Mononuclear cell (primary cell): Measurements from ENCODE around the gene FOXR1. TPM values are rescaled to one million over a fixed set of nuclear protein-coding genes. Genes with fewer than 3 reads are reported as not detected.
"Not testable (repeated sequence)": the region's sequence is repeated elsewhere in the genome, so short reads cannot be mapped to it uniquely, and the experiment has no call there.

Source experiments
- H3K27me3 ChIP-seq: 2 replicates; pipeline ENCODE4 v1.6.0; 2011; ENCODE audit warnings: low read length, control low read depth; ENCODE audit not compliant: insufficient read depth
- H3K4me1 ChIP-seq: 2 replicates; pipeline ENCODE4 v1.5.1; 2011; ENCODE audit warnings: mild to moderate bottlenecking, low read length, control low read depth; ENCODE audit not compliant: insufficient read depth
- H3K4me3 ChIP-seq: 2 replicates; pipeline ENCODE4 v1.5.1; 2011; ENCODE audit warnings: mild to moderate bottlenecking, low read length, moderate library complexity
- H3K9me3 ChIP-seq: 2 replicates; pipeline ENCODE4 v1.5.1; 2011; ENCODE audit warnings: low read depth, mild to moderate bottlenecking, control low read depth, low read length
- total RNA-seq: library from RNA; depleted of rRNA; stranded (reverse); fragments of >200 nt; gene quantifications from one replicate; pipeline ENCODE4 v1.2.3, GENCODE V29; 2012

FOXR1 gene
- total RNA-seq, 1 donor = not detected

- H3K9me3 ChIP-seq = no peaks in the 10 kb centered on the region
- no peaks in the 10 kb centered on the region for H3K27me3 ChIP-seq
- peaks cover 26% of the 10 kb centered on the region for H3K4me1 ChIP-seq
- no peak overlapping the region for H3K4me3 ChIP-seq
Measured at GRCh38 chr11:119000906-119001305, 29.3 kb downstream of the FOXR1 start.

GRCh38 chr11:119006656-119007055 lies 35.1 kb downstream of the FOXR1 start:
- H3K27me3 ChIP-seq = no peaks in the 10 kb centered on the region
- no peaks in the 10 kb centered on the region for H3K4me1 ChIP-seq
- no peaks in the 10 kb centered on the region for H3K9me3 ChIP-seq
- H3K4me3 ChIP-seq = no peak overlapping the region

- Histone ChIP-seq H3K27me3 (no peaks in the 10 kb centered on the region), H3K9me3 (no peaks in the 10 kb centered on the region), H3K4me1 (peaks cover 10% of the 10 kb centered on the region), H3K4me3 (no peak overlapping the region)
Measured at GRCh38 chr11:119011476-119012053, 40.0 kb downstream of the FOXR1 start.

GRCh38 chr11:119012629-119013170 lies 41.1 kb downstream of the FOXR1 start:
- Histone ChIP-seq H3K4me3 (no peak overlapping the region), H3K4me1 (peaks cover 20% of the 10 kb centered on the region), H3K27me3 (no peaks in the 10 kb centered on the region), H3K9me3 (no peaks in the 10 kb centered on the region)

GRCh38 chr11:119014209-119014924 lies 42.8 kb downstream of the FOXR1 start:
- Histone ChIP-seq H3K9me3 (no peaks in the 10 kb centered on the region), H3K27me3 (no peaks in the 10 kb centered on the region), H3K4me3 (no peak overlapping the region), H3K4me1 (peaks cover 23% of the 10 kb centered on the region)

GRCh38 chr11:119015054-119015611 lies 43.6 kb downstream of the FOXR1 start:
- Histone ChIP-seq H3K4me1 (peaks cover 31% of the 10 kb centered on the region), H3K27me3 (no peaks in the 10 kb centered on the region), H3K4me3 (no peak overlapping the region), H3K9me3 (no peaks in the 10 kb centered on the region)

GRCh38 chr11:119016216-119017009 lies 44.9 kb downstream of the FOXR1 start:
- Histone ChIP-seq H3K4me3 (no peak overlapping the region), H3K27me3 (no peaks in the 10 kb centered on the region), H3K4me1 (peaks cover 35% of the 10 kb centered on the region), H3K9me3 (no peaks in the 10 kb centered on the region)

GRCh38 chr11:119017377-119017776 lies 45.8 kb downstream of the FOXR1 start:
- Histone ChIP-seq H3K4me1 (peaks cover 35% of the 10 kb centered on the region), H3K4me3 (peak overlapping the region; percentile 82)
- not testable (repeated sequence) for H3K27me3 ChIP-seq, H3K9me3 ChIP-seq

- peak within 1 kb of the TSS; percentile 82 for H3K4me3 ChIP-seq
Measured at GRCh38 chr11:119018074-119018938, 46.7 kb downstream of the FOXR1 start, which contains the start of the genes RPS25 and TRAPPC4. TSS of gene RPS25 (minus strand) at chr11:119018343. CDS start at chr11:119018284, 59 bp downstream. TSS of gene TRAPPC4 (plus strand) at chr11:119018766. CDS start at chr11:119018796, 30 bp downstream.

GRCh38 chr11:119019996-119020395 lies 48.4 kb downstream of the FOXR1 start:
- H3K4me1 ChIP-seq = peaks cover 35% of the 10 kb centered on the region
- H3K4me3 ChIP-seq = no peak overlapping the region
- H3K27me3 ChIP-seq = no peaks in the 10 kb centered on the region
- H3K9me3 ChIP-seq = no peaks in the 10 kb centered on the region

More at GRCh38 chr11:119018074-119018938, 46.7 kb downstream of the FOXR1 start, which contains the start of the genes RPS25 and TRAPPC4:
- Histone ChIP-seq H3K27me3 (no peaks in the 10 kb centered on the region), H3K4me1 (peaks cover 35% of the 10 kb centered on the region), H3K9me3 (no peaks in the 10 kb centered on the region)

GRCh38 chr11:119021631-119022030 lies 50.1 kb downstream of the FOXR1 start:
- no peaks in the 10 kb centered on the region for H3K9me3 ChIP-seq
- H3K4me1 ChIP-seq = peaks cover 25% of the 10 kb centered on the region
- H3K27me3 ChIP-seq = no peaks in the 10 kb centered on the region
- H3K4me3 ChIP-seq = no peak overlapping the region

- Histone ChIP-seq H3K9me3 (no peaks in the 10 kb centered on the region), H3K4me1 (peaks cover 15% of the 10 kb centered on the region), H3K27me3 (no peaks in the 10 kb centered on the region), H3K4me3 (no peak overlapping the region)
Measured at GRCh38 chr11:119023741-119024140, 52.2 kb downstream of the FOXR1 start.

GRCh38 chr11:119024430-119025098 lies 53.0 kb downstream of the FOXR1 start:
- H3K4me3 ChIP-seq = no peak overlapping the region
- H3K9me3 ChIP-seq = no peaks in the 10 kb centered on the region
- H3K27me3 ChIP-seq = no peaks in the 10 kb centered on the region
- peaks cover 17% of the 10 kb centered on the region for H3K4me1 ChIP-seq
